8988T (cell line): ENCODE data around the gene DYNLRB1.
"Not testable (repeated sequence)": the region's sequence is repeated elsewhere in the genome, so short reads cannot be mapped to it uniquely, and the experiment has no call there.

Experiments
- DNase-seq: peaks from one replicate; pipeline ENCODE4 v3.0.0; 2011

Gene DYNLRB1

DNA sequence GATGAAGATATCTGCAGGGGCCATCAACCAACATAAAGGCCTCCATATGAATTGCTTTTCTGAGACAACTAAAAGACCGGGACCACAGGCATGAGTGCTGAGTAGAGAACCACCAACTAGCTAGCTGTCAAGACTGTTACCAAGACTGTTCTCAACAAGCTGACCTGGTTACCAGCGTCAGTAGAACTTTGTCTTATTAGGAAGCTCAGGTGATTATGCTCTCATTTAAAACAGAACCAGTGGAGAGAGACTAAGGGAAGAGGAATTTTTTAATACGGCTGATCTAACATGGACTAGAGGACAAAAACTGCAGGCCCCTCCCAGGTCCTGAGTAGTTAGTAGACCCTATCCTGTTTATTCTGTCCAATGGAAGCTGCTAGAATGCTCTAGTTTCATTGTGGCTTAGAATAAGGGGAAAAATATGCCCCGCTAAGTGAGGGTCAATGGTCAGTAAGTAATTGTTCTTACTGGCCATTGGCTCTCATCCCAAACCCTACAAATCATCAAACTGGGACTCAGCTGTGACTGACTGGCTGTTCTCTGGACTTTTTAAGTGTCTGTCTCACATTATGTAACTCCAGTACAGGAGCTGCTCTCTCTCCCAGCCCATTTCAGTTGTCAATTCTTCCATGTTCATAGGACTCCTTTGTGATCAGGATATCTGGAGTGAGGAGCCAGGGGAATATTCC, 3.8 kb upstream of the DYNLRB1 start:
- DNase-seq: no peak

DNA sequence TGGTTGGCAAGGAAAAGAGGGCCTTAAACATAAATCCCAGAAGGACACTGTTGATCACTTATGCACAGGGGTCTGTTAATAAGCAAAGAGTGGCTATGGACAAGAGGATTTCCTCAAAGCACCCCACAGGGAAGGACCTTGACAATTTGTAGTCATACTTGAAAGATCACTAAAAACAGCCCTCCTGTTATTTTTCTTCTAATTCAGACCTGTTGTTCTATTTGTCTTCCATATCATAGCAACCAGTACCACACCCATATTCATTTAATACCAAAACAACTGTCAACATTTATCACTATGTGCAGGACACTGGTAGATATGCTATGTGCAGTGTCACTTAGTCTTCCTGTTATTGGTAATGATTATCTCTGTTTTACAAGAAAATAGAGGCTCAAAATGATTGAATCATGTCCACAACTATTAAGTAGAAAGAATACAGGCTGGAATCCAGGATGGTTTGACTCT, 3.2 kb upstream of the DYNLRB1 start:
- no peak for DNase-seq

DNA sequence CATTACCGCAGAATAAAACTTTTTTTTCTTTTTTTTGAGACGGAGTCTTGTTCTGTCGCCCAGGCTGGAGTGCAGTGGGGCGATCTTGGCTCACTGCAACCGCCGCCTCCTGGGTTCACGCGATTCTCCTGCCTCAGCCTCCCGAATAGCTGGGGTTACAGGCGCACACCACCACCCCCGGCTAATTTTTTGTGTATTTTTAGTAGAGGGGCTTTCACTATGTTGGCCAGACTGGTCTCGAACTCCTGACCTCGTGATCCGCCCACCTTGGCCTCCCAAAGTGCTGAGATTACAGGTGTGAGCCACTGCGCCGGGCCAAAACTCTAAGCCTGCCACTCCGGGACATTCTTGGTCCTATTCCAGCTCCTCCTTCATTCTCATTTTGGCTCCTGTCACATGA, 2.2 kb upstream of the DYNLRB1 start:
- not testable (repeated sequence) for DNase-seq

DNA sequence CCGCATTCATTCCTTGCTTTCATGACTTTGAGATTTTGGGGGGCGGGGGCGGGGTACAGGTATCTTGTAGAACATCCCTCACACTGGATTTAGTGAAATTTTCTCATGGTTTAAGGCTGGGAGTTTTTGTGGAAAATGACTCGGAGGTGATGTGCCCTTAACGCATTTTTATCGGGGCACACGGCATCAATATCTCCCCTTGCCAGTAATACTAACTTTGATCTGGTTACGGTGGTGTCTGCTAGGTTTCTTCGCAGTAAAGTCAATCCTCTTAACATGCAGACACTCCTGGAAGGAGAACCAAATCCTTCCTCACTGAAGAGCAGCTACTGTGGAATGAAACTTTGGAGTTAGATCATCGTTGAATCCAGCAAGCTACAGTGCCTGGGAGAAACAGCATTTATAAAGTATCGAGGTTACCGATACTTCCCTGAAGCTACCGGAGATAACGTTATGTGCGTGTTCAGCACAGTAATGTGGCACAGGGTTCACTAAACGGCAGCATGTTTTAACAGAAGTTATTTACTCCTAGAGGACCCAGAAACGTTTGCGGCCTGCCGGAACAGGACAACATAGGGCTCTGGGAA, 1.2 kb upstream of the DYNLRB1 start:
- DNase-seq: no peak

DNA sequence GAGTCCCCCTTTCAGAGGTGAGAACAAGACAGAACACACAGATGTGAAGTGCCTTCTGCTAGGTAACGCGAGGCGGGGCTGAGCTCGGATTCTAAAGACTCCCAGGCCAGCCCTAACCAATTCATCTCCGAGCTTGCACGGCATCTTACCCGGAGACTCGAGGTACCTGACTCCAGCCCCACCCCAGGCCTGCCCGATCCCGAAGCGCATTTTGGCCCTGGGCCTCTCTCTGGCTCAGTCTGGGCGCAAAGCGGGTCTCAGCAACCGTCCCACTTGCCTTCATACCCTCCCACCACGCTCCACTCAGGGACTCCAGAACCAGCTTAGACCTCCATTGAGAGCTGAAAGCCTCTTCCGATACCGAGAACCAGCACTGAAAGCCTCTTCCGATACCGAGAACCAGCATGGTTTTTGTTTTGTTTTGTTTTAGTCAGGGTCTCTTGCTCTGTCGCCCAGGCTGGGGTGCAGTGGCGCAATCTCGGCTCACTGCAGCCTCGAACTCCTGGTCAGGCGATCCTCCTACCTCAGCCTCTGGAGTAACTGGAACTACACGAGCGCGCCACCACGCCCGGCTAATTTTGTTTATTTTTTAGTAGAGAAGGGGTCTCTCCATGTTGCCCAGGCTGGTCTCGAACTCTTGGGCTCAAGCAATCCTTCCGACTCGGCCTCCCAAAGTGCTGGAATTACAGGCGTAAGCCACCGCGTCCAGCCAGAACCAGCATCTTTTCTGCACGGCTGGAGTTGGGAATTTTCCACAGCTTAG, 557 bp upstream of the DYNLRB1 start:
- DNase-seq: no peak

DNA sequence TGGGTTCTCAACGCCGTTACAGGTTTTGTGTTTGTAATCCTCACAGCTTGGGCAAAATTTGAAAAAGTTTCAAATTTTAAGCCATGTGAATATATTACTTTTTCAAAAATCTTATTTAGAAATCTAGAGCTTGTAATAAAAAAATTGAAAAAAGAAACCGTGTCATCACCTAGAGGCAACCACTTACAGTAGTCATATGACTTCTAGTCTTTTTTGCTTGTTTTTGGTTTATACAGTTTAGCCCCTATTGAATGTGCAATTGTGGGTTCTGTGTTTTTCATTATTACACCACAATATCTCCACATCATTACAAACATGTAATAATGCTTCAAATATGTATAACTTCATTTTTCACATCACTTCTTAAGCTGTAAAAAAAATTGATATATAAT, 888 bp downstream of the DYNLRB1 start:
- DNase-seq: no peak

DNA sequence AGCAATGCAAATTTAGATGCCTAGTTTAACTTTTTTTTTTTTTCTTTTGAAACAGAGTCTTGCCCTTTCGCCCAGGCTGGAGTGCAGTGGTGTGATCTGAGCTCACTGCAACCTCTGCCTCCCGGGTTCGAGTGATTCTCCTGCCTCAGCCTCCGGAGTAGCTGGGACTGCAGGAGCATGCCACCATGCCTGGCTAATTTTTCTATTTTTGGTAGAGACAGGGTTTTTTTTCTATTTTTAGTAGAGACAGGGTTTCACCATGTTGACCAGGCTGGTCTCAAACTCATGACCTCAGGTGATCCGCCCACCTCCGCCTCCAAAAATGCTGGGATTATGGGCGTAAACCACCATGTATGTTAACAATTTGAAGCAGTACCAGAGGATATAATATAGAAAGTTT, 2.6 kb downstream of the DYNLRB1 start:
- not testable (repeated sequence) for DNase-seq

DNA sequence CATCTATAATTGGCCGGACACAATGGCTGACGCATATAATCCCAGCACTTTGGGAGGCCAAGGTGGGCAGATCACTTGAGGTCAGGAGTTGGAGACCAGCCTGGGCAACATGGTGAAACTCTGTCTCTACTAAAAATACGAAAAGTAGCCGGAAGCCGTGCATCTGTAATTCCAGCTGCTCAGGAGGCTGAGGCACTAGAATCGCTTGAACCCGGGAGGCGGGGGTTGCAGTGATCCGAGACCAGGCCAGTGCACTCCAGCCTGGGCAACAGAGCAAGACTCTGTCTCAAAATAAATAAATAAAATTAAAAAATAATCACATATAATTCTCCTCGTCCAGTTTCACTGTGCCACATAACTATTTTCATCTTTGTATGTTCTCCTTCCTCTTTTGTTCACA, 3.6 kb downstream of the DYNLRB1 start:
- not testable (repeated sequence) for DNase-seq

DNA sequence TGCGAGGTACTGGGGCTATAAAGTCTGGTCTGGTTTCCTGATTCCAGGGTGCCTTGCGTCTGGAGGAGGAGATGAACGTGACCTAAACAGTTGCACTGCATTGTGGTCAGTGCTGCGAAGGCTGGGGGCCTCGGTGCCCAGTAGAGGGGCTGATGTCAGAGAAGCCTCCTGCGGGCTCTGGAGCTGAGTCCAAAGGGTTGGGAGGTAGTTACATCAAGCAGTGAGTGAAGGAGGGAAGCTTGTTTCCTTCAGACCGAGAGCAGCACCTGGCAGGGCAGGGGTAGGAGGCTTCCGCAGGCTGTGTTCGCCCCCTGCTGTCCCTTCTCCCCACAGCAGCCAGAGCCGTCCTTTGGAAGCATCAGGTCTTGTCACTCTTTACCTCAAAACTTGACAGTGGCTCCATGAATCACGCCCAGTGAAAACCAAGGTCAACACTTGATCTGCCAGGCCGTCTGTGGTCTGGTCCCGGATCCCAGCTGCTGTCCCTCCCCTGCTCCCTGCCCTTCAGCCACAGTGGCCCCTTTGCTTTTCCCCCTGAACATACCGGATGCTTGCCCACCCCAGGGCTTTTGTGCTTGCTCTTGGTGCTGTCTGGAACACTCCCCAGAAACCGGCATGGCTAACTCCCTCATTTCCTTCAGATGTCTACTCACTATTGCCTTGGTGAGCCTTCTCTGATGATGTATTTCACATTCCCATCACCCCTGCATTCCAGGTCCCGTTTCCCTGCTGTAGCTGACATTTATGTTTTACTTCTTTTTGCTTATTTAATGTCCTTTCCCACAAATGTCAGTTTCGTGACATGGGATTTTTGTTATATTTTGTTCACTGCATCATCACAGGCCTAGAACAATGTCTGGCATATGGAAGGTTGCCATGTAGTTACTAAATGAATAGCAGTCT, 7.0 kb downstream of the DYNLRB1 start:
- DNase-seq: peak; percentile 39

DNA sequence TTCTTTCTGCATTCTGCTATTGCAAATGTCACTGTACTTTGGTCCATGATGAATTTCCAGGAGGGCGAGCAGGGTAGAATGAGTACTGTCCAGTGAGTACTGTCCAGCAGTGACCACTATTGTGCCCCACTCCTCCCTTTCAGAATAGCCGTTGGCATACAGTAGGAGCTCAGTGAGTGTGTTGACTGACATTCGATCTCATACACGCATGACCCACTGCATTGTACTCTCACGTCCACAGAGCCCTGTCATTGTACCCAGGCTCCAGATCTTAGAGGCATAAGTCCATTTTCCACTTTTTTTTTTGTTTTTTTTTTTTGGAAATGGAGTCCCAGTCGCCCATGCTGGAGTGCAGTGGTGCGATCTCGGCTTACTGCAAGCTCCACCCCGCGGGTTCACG, 8.2 kb downstream of the DYNLRB1 start:
- no peak for DNase-seq

DNA sequence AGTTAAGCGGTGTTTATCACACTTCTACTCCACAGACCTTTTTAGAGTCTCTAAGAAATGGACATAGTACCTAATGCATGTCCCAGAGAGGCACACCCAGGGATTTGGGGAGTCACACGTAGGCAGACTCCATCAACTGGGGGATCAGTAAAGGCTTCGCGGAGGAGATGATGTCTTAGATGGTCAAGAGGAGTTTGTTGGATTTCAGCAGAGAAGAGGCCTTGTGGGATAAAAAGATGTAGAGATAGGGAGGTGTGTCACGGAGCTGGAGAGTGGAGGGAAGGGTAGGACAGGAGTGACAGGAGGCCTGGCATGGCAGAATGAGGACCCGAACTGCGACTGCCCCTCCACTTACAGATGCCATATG, 9.1 kb downstream of the DYNLRB1 start:
- no peak for DNase-seq

DNA sequence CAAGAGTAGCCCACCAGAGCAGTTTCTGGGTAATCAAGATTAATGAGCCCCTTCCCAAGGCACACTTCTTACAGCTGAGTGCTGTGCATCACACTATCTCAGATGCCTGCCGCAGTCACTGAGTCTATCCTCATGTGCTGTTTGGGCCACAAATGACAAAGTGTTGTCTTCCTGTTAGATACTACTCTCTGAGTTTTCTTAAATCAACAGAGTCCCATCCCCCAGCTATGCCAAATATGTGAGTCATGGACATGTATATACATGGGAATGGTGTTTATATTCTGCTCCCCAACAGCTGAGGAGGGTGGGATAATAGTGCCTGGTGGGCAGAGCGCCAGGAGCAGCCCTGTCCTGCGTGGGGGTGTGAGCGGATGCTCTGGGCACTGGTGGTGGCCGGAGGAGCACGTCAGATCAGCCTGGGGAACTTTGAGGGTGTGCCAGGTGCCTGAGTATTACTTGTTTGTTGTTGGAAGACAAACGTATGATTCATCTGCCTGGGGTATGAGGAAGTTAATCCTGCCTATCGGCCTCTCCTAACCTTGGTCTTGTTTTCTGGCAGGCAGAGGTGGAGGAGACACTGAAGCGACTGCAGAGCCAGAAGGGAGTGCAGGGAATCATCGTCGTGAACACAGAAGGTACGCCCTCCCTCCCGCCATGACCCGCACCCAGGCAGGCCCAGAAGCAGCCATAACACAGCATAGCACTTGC, 9.6 kb downstream of the DYNLRB1 start:
- DNase-seq: peak; percentile 75

DNA sequence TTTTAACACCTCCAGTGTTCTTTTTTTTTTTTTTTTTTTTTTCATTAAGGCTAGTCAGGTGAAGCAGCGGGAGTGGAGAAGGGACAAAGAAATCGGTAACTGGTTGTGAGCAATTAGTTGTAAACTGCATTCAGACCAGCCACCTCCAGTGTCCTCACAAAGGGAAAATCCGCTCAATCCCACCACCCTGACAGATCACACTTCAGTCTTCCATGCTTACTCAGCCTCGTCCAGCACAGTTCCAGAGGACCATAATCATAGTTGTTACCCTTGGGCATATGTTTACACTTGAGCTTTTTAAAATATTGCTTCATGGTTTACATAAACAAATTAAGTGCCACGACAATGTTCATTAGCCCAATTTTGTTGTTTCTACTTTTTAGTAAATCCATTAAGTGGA, 10.2 kb downstream of the DYNLRB1 start:
- DNase-seq: no peak

DNA sequence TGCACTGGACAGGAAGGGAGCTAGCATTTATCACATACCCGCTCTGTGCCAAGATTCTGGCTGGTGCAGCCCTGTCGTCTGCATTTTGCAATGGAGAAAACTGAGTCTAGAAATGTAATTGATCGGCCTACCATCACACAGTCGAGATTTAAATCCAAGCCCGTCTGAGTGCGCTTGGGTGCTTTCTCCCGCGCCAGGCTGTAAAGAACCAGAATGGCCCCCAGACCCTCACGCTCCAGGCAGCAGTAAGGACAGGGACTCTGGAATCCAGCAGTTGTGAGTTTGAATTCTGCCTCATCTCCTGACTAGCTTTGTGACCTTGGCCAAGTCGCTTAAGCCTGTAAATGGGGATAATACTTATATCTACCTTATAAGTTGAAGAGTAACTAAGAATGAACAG, 10.8 kb downstream of the DYNLRB1 start:
- DNase-seq: no peak

DNA sequence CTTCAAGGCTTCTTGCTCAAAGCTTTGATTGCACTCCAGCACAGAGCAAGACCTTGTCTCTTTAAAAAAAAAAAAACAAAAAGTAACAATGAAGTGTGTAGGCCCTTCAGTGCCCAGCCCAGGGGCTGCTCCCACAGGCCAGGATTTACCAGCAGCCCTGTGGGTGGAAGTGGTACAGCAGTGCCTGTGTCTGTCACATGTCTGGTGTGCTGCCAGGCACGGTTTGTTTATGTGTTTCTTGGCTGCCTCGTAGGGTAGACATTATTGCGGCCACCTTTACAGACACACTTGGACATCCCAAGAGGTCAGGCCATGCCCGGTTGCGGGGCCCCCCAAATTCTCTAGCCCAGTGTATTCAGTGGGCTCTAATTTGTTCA, 12.7 kb downstream of the DYNLRB1 start:
- no peak for DNase-seq

DNA sequence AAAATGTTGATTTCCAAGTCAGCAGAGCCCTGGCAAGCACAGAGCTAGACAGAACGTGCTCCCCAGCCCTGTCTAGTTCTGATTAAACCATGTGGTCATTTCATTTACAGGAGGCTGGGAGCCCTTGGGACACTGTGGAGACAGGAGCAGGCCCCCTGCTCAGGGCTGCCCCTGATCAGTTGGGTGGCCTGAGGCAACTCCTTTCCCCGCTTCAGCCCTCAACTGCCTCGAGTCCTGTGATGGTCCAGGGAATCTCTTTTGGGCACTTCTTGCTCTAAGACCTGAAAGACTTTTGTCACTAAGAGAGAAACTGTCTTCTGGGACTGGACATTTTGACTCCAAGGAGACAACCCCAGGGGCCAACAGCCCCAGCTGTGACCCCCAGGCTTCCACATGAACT, 13.5 kb downstream of the DYNLRB1 start:
- no peak for DNase-seq

DNA sequence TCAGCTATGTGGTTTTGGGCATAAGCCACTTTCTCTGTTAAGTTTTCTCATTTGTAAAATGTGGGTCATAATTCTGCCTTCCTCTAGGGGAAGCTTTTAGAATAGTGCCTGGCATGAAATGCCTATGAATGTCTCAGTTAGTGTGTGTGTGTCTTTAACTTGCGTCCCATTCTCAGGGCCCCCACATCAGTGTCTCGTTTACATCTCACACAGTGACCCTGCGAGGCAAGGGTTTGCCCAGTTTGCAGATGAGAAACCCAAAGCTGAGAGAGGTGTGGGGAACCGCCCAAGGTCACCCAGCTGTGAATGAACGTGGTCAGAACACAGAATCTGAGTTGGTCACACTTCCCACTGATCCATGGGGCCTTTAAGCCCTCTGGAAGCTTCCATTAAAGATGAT, 14.1 kb downstream of the DYNLRB1 start:
- DNase-seq: no peak

DNA sequence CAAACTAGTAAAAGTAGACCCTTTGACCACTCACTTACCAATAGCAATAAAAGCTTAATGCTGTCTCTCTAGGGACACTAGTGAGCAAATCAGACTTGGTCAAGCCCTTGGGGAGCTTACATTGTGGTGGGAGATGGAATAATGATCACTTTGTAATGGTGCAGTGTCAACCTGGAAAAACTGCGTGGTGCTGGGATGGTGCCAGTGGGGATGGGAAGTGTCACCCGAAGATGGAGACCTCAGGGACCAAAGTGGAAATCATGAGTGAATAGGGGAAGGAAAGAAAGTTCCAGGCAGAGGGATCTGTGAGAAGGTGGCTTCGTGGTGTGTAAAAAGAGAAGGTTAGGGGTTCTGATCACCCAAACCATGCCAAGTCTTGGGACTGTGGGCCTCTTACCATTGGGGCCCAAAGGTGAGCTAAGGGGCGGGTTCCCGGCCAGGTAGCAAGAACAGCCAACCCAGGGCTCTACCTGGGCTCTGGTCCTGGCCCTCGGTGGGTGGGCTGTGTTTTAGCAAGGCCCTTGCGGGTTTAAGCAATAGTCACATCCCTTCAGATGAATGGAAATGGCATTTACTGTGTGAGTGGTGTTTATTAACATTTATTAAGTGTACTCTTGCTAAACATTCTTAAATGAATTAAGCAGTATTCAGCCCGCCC, 15.5 kb downstream of the DYNLRB1 start:
- DNase-seq: no peak

DNA sequence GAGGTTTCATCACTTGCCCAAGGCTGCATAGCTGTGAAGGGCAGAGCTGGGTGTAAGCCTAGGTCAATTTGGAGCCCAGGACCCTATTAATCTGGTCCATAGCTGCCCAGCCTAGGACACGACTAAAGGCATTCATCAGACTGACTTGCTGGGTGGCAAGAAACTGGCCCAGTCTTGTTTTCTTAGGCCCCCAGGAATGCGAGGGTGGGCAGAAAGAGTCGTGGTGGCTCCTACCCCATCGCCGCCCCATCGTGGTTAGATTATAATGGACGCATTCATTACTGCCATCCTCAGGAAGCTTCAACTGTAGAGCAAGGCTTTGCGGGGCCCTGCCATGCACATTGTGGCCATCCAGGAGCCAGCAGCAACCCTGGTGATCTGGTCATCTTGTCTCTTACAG, 16.1 kb downstream of the DYNLRB1 start:
- DNase-seq: no peak

DNA sequence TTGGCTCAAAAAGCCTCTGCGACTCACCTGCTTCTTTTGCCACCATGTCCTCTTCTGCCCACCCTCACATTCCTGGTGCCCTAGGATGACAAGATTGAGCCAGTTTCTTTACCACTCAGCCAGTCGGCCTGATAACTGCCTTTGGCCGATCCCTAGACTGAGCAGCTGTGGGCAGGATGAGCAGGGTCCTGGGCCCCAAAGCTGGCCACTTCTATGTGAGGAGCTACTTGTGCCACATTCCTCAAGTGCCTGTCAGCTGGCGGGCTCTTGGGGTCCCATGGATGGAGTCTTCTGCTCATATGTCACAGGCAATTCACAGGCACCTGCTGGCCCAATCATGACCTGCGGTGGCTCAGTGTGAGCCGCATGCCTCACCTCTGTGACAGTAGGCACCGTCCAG, 16.5 kb downstream of the DYNLRB1 start:
- DNase-seq: no peak

DNA sequence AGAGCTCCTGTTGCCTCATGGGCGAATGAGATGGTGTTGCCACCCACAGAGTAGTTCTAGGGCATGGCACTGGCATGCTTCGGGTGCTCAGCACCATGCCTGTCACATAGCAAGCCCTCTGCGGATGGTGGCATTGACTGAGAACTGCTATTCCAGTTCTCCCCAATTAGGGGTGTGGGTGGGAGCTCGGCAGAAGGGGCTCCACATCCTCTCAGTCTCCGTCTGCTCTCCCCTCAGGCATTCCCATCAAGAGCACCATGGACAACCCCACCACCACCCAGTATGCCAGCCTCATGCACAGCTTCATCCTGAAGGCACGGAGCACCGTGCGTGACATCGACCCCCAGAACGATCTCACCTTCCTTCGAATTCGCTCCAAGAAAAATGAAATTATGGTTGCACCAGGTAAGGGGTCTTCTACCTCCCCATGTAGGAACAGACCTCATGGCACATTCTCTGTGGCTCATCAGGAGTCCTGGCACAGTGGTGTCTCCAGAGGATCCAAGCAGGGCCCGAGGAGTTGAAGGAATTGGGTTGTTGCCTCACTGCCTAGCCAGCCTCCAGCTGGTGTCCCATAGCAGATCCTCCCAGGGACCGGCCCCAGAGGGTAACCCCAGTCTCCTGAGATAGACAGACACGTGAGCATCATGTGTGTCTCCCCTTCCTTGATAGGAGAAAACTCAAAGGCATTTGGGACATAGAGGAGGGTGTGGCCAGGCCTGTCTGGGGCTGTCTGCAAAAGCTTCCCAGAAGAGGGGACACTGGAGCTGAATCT, 18.4 kb downstream of the DYNLRB1 start:
- DNase-seq: no peak
